Neuronal stem cell (in vitro differentiated cells): ENCODE results near the gene GFI1.

Source experiments
- DNase-seq: peaks from one replicate; pipeline ENCODE4 v3.0.0-alpha.2; 2013; ENCODE audit warnings: low spot score
- H2AFZ ChIP-seq: one replicate; pipeline ENCODE4 v1.6.1; 2013; ENCODE audit warnings: mild to moderate bottlenecking, low read length, inconsistent platforms
- H2AK5ac ChIP-seq: 2 replicates; pipeline ENCODE4 v1.6.1; 2013; ENCODE audit warnings: low read depth, mild to moderate bottlenecking, inconsistent platforms, low read length, moderate library complexity, mixed read lengths
- H2BK120ac ChIP-seq: 2 replicates; pipeline ENCODE4 v1.6.1; 2013; ENCODE audit warnings: low read depth, mild to moderate bottlenecking, inconsistent platforms, low read length, moderate library complexity, mixed read lengths
- H2BK12ac ChIP-seq: one replicate; pipeline ENCODE4 v1.6.1; 2013; ENCODE audit warnings: low read length, inconsistent platforms
- H2BK15ac ChIP-seq: 2 replicates; pipeline ENCODE4 v1.6.1; 2013; ENCODE audit warnings: mild to moderate bottlenecking, low read length, inconsistent platforms, mixed read lengths
- H2BK5ac ChIP-seq: one replicate; pipeline ENCODE4 v1.6.1; 2013; ENCODE audit warnings: inconsistent platforms, mild to moderate bottlenecking, low read length, moderate library complexity
- H3K14ac ChIP-seq: one replicate; pipeline ENCODE4 v1.6.1; 2013; ENCODE audit warnings: low read length, inconsistent platforms
- H3K18ac ChIP-seq: 2 replicates; pipeline ENCODE4 v1.6.1; 2013; ENCODE audit warnings: low read length, inconsistent platforms
- H3K23ac ChIP-seq: 2 replicates; pipeline ENCODE4 v1.6.1; 2013; ENCODE audit warnings: low read depth, mild to moderate bottlenecking, mixed read lengths, low read length, inconsistent platforms; ENCODE audit not compliant: poor library complexity
- H3K27ac ChIP-seq: replicated peaks from 3 replicates; pipeline ENCODE4 v1.5.1; 2013; ENCODE audit warnings: low read length, inconsistent platforms
- H3K27me3 ChIP-seq, 3 experiments: 2 replicates each; pipeline ENCODE4 v1.6.1; 2013; ENCODE audit warnings: low read length in 3 of 3, mild to moderate bottlenecking in 2 of 3, inconsistent platforms in 1 of 3, low read depth in 1 of 3, mixed read lengths in 1 of 3, moderate library complexity in 1 of 3; ENCODE audit not compliant: control insufficient read depth in 3 of 3, insufficient read depth in 3 of 3
- H3K36me3 ChIP-seq, 2 donors: replicated peaks in 1 of 2; 2 replicates each; pipeline ENCODE4 v1.6.1; 2013; ENCODE audit warnings: low read length in 2 of 2; ENCODE audit not compliant: control insufficient read depth in 2 of 2, insufficient read depth in 2 of 2
- H3K4ac ChIP-seq: 2 replicates; pipeline ENCODE4 v1.6.1; 2013; ENCODE audit warnings: inconsistent platforms, mild to moderate bottlenecking, low read length, moderate library complexity
- H3K4me1 ChIP-seq, 2 donors: 1 replicate in 1 of 2; 2 replicates in 1 of 2; pipeline ENCODE4 v1.6.1; 2013; ENCODE audit warnings: low read length in 2 of 2, low read depth in 1 of 2; ENCODE audit not compliant: control insufficient read depth in 2 of 2, insufficient read depth in 1 of 2
- H3K4me2 ChIP-seq: one replicate; pipeline ENCODE4 v1.6.1; 2013; ENCODE audit warnings: mild to moderate bottlenecking, low read length, inconsistent platforms; ENCODE audit not compliant: insufficient read depth, poor library complexity, severe bottlenecking
- H3K4me3 ChIP-seq, 2 donors: 2 replicates each; pipeline ENCODE4 v1.5.1; 2013; ENCODE audit warnings: low read length in 2 of 2, mild to moderate bottlenecking in 2 of 2, inconsistent platforms in 1 of 2, moderate library complexity in 1 of 2
- H3K79me1 ChIP-seq: one replicate; pipeline ENCODE4 v1.6.1; 2013; ENCODE audit warnings: low read depth, mild to moderate bottlenecking, inconsistent platforms, low read length, moderate library complexity
- H3K9ac ChIP-seq: one replicate; pipeline ENCODE4 v1.6.1; 2013; ENCODE audit warnings: mild to moderate bottlenecking, low read depth, low read length, inconsistent platforms; ENCODE audit not compliant: poor library complexity
- H3K9me3 ChIP-seq, 2 donors: replicated peaks in 1 of 2; 2 replicates each; pipeline versions ENCODE3 to v1.6.1; 2013; ENCODE audit warnings: low read length in 2 of 2, mild to moderate bottlenecking in 2 of 2, inconsistent platforms in 1 of 2, low read depth in 1 of 2, mixed read lengths in 1 of 2, moderate library complexity in 1 of 2; ENCODE audit not compliant: control insufficient read depth in 2 of 2, insufficient read depth in 1 of 2
- H4K8ac ChIP-seq: one replicate; pipeline ENCODE4 v1.6.1; 2013; ENCODE audit warnings: low read depth, mild to moderate bottlenecking, inconsistent platforms, low read length, moderate library complexity
- H4K91ac ChIP-seq: one replicate; pipeline ENCODE4 v1.6.1; 2013; ENCODE audit warnings: low read length, low read depth, mild to moderate bottlenecking, inconsistent platforms; ENCODE audit not compliant: poor library complexity
- WGBS, 2 donors: extraction: QIAGEN DNeasy Blood & Tissue Kit; methylation state at CpG; one replicate each; pipeline ENCODE4 v1.1.7; 2013; ENCODE audit warnings: missing lambda C conversion rate in 2 of 2, mixed read lengths in 1 of 2; ENCODE audit not compliant: insufficient read length in 2 of 2, insufficient replicate concordance in 1 of 2; ENCODE audit errors: extremely low coverage in 2 of 2; 5-methylcytosine and 5-hydroxymethylcytosine counted together

Gene GFI1

GRCh38 chr1:92488416-92488815 is 1.7 kb upstream of the GFI1 start:
- no peak overlapping the region for H2AFZ ChIP-seq
- no peak overlapping the region for H3K27ac ChIP-seq
- H2BK15ac ChIP-seq = no peak overlapping the region
- H2BK5ac ChIP-seq = no peak overlapping the region
- no peaks in the 10 kb centered on the region for H3K36me3 ChIP-seq
- H4K91ac ChIP-seq = no peak overlapping the region
- peaks cover 31 to 88% (median 56%) of the 10 kb centered on the region in 3 experiments for H3K27me3 ChIP-seq
- WGBS, 2 donors = no CpG with 5 or more reads among the region's 3 CpGs
- H3K79me1 ChIP-seq = no peaks in the 10 kb centered on the region
- no peak overlapping the region for H3K18ac ChIP-seq
- no peak for DNase-seq
- no peak overlapping the region for H2AK5ac ChIP-seq
- H3K9ac ChIP-seq = no peak overlapping the region
- H3K4me1 ChIP-seq = peaks cover 10 to 12% of the 10 kb centered on the region in 2 donors
- no peak overlapping the region for H3K23ac ChIP-seq
- H3K14ac ChIP-seq = no peak overlapping the region
- no peak overlapping the region for H4K8ac ChIP-seq
- H2BK12ac ChIP-seq = no peak overlapping the region
- no peak overlapping the region for H3K4ac ChIP-seq
- H3K4me3 ChIP-seq = no peak overlapping the region
- no peaks in the 10 kb centered on the region for H3K9me3 ChIP-seq
- no peak overlapping the region for H2BK120ac ChIP-seq
- no peak overlapping the region for H3K4me2 ChIP-seq

GRCh38 chr1:92487078-92487605 is 417 bp upstream of the GFI1 start:
- Histone ChIP-seq H2AFZ (peak overlapping the region; percentile 90), H3K4me3 (peak overlapping the region in 1 of 2 donors; percentile 20), H3K4ac (no peak overlapping the region), H2BK120ac (no peak overlapping the region), H3K9ac (no peak overlapping the region), H3K27me3 (peaks cover 43 to 91% (median 69%) of the 10 kb centered on the region in 3 experiments), H3K18ac (no peak overlapping the region), H4K8ac (no peak overlapping the region), H3K4me1 (peaks cover 16 to 19% of the 10 kb centered on the region in 2 donors), H2BK12ac (no peak overlapping the region), H2BK15ac (no peak overlapping the region), H3K9me3 (no peaks in the 10 kb centered on the region), H3K14ac (no peak overlapping the region), H3K23ac (no peak overlapping the region), H3K79me1 (no peaks in the 10 kb centered on the region), H2AK5ac (no peak overlapping the region), H3K27ac (no peak overlapping the region), H3K4me2 (peak overlapping the region; percentile 46), H2BK5ac (no peak overlapping the region), H3K36me3 (no peaks in the 10 kb centered on the region), H4K91ac (no peak overlapping the region)
- no CpG with 5 or more reads among the region's 7 CpGs for WGBS, 2 donors
- no peak for DNase-seq

- Histone ChIP-seq H2BK12ac (no peak overlapping the region), H3K18ac (peak overlapping the region; percentile 71), H3K79me1 (no peaks in the 10 kb centered on the region), H3K4me1 (peaks cover 21 to 27% of the 10 kb centered on the region in 2 donors), H3K27ac (no peak overlapping the region), H3K9ac (peak overlapping the region; percentile 44), H2AK5ac (no peak overlapping the region), H4K91ac (no peak overlapping the region), H3K23ac (peak overlapping the region; percentile 73), H3K27me3 (peaks cover 58 to 92% (median 84%) of the 10 kb centered on the region in 3 experiments), H2BK5ac (no peak overlapping the region), H2BK15ac (no peak overlapping the region), H2BK120ac (no peak overlapping the region), H3K9me3 (no peaks in the 10 kb centered on the region), H3K14ac (peak overlapping the region; percentile 38), H3K4me2 (peak overlapping the region; percentile 69), H4K8ac (no peak overlapping the region), H3K36me3 (no peaks in the 10 kb centered on the region), H3K4ac (no peak overlapping the region), H2AFZ (peak overlapping the region; percentile 90), H3K4me3 (peak overlapping the region; percentile 4 to 78)
- no CpG with 5 or more reads among the region's 82 CpGs for WGBS, 2 donors
- DNase-seq = peak; percentile 40
Observed at GRCh38 chr1:92485381-92486250, 1.1 kb downstream of the GFI1 start.
